GM12874 (cell line): Measurements from ENCODE around the gene BTNL2.

ENCODE experiments used
- TF ChIP-seq, protein P1 (sequence below): IDR thresholded peaks from 2 replicates; pipeline ENCODE4 v1.5.1; 2011; ENCODE audit warnings: low read depth, mild to moderate bottlenecking, control low read depth, low read length, moderate library complexity; ENCODE audit not compliant: insufficient read depth

BTNL2 gene

DNA sequence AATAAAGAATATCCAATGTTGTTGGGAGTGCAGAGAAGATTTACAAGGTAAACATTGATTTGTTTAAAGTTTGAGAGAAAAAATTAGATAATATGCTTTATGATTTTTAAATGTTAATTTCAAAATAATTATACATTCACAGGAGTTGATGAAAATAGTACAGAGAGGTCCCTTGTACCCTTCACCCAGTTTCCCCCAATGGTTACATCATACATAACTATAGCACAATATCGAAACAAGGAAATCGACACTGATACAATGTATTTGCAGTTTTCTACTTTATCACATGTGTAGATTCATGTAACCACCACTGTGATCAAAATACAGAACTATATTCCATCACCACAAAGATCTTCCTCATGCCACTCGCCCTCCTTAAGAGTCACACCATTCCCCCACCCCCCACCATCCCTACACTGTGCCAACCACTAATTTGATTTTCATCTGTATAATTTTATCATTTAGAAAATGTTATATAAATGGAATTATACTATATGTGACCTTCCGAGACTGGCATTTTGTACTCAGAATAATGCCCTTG is 21.0 kb upstream of the BTNL2 start:
- TF ChIP-seq, protein P1, sequence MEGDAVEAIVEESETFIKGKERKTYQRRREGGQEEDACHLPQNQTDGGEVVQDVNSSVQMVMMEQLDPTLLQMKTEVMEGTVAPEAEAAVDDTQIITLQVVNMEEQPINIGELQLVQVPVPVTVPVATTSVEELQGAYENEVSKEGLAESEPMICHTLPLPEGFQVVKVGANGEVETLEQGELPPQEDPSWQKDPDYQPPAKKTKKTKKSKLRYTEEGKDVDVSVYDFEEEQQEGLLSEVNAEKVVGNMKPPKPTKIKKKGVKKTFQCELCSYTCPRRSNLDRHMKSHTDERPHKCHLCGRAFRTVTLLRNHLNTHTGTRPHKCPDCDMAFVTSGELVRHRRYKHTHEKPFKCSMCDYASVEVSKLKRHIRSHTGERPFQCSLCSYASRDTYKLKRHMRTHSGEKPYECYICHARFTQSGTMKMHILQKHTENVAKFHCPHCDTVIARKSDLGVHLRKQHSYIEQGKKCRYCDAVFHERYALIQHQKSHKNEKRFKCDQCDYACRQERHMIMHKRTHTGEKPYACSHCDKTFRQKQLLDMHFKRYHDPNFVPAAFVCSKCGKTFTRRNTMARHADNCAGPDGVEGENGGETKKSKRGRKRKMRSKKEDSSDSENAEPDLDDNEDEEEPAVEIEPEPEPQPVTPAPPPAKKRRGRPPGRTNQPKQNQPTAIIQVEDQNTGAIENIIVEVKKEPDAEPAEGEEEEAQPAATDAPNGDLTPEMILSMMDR, result no peak

DNA sequence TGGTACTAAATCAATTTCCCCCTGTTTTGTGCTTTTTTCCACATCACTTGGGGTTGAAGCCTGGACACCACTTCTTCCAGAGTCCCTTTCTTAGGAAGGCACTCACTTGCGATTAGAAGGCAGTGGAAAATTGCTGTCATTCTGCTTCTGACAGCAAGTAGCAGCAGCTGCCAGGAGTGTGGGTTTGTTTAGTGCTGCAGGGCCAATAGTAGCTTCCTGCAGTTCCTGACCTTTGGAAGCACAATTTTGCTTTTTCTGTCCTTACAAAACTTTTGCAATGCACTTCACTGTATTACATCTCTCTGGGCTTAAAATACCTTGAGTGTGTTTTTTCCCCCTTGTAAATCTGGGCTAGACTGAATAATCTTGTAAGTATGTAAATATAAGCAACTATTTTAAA is 20.2 kb upstream of the BTNL2 start:
- TF ChIP-seq, protein P1, result no peak

DNA sequence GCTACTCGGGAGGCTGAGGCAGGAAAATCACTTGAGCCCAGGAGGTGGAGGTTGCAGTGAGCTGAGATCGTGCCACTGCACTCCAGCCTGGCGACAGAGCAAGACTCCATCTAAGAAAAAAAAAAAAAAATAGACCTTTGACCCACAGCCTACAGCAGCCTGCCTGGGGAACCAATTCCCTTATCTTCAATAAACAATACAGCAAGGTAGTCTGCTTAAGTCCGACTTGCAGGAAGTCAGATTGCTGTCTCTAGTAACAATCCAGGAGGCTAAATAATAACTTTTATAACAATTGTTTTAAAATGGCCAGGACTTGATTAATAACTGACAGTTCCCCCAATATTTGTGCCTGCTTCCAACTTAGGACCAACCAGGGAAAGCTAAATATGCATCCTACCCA is 19.4 kb upstream of the BTNL2 start:
- TF ChIP-seq, protein P1, result no peak

DNA sequence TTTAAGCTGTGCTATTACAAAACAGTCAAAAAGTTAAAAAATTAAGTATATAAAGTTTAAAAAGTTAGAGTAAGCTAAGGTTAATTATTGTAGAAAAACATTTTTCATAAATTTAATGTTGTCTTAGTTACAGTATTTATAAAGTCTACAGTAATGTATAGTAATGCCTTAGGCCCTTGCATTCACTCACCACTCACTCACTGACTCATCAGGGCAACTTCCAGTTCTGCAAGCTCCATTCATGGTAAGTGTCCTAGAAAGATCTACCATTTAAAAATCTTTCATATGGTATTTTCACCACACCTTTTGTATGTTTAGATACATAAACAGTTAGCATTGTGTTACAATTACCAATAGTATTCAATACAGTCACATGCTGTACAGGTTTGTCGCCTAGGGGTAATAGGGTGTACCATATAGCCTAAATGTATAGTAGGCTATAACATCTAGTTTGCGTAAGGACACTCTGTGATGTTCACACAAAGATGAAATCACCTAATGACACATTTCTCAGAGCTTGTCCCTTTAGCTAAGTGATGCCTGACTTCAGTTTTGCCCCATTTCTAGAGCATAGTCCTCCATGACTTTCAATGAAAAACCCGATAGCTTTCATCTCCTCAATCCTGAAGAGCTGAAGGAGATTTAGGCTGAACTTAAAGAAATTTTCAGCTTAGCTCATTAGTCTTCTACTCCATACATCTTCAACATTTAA is 17.8 kb upstream of the BTNL2 start:
- TF ChIP-seq, protein P1, result no peak

DNA sequence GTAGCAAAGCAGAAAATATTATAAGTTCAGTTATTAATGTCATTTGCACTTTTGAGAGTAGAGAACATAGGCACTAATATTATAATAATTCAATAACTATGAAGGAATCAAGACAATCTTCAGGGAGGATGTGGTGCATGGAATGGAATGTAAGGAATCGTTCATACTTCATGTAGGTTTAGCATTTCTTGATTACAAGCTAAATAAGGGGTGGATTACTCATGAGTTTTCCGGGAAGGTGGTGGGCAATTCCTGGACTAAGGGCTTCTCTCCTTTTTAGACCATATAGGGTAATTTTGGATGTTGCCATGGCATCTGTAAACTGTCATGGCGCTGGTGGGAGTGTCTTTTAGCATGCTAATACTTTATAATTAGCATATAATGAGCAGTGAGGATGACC is 9.1 kb upstream of the BTNL2 start:
- TF ChIP-seq, protein P1, result no peak

DNA sequence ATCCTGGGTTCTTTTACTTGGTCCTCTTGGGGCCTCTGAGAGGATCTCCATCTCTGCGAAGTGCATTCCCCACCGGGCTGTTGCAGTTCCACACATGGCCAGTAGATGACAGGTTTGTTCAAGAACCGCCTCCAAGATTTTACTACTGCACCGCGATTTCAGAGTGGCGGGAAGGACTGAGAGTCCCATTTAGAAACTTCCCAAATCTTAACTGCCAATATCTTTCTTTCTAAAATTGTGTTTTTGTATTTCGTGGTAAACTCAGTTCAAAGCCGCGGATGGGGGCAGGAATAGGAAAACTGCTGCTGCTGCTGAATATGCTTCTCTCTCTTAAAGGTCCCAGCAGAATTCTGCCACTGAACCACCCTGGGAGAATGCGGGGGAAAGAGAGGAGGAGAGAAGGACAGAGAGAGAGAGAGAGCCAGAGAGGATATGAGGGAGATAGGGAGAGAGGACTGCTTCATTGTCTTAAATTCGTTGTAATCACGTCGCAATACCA is 8.6 kb upstream of the BTNL2 start:
- TF ChIP-seq, protein P1, result peak; percentile 96

DNA sequence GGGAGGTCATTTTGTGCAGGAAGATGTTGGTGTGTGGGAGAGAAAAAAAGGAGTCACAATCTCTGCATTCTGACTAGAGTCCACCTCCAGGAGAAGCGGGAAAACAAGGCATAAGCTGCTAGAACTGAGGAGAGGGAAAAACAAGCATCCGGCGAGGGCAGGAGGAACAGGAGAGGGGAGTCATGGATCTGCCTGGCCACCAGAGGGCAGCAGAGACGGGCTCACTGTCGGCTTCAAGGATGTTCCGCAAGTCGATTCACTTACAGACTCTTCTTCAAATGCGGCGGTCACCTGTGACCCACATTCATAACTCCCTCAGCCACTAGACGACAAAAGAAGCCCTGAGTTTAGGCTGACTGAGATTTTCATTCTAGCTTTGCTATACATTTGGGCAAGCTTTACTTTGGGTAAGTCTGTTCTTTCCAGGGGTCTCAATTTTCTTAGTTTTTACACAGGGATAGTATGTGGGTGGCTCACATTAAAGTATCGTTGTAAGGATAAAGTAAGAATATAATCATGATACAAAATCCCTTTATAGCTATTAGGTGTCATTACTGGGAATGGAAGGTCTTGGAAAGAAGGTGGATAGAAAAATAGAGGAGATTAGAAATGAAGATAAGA is 6.6 kb upstream of the BTNL2 start:
- TF ChIP-seq, protein P1, result peak; percentile 95
